ENCODE results near the gene C6orf132. TPM values are rescaled to one million over a fixed set of nuclear protein-coding genes. Genes with fewer than 3 reads are reported as not detected.

Gene C6orf132
- total RNA-seq, 2 donors from 2014 or later, result 0.26 to 0.65 TPM

DNA sequence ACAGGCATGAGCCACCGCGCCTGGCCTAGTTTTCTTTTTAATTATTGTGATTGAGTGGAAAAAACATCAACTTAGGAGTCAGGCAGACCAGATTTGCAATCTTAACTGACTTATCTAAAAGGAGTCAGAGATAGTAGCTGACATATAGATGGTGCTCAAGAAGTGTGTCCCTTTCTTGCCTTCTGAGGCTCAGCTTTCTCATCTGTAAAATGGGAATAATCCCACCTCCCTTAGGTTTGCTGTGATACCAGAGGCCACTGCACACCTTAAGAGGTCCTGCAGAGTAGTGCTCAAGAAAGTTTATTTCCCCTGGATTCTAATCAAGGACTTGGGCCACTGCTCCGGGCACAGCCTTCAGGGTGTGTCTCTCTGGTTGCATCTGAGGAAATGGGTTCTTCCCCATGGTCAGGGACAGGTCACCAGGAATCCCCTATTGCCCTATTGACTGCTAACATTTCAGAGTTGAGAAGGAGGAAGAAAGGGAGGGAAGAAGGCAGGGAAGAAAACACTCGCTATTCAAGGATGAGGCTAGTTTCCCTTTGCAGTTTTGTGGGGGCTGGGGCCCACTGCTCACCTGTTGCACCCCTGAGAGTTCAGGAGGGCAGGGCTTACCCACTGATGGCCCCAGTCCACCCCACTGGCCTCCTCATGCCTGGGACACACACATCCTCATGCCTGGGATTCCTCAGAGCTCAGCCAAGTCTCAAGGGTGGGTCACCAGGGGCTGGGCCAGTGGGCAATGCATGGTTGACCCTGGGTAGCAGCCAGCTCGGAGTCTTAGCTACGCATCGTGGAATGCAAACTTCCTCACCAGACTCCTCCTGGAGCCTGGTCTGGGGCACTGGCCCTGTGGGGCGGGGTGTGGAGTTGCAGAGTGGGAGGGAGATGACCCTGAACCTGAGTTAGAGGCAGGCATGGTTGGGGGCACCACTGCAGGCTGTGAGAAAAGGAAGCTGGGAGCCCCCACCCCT is 21.2 kb downstream of the C6orf132 start:
- ATAC-seq (replicated peaks in 1 of 2) (no peak), DNase-seq (no peak)
- Mint-ChIP-seq H3K9me3 (no peaks in the 10 kb centered on the region), H3K4me3 (no peak overlapping the region), H3K36me3 (ENCODE audit: insufficient read depth in 2 of 2) (no peaks in the 10 kb centered on the region), H3K27me3 (ENCODE audit: low read depth) (peaks cover 10% of the 10 kb centered on the region), H3K4me1 (ENCODE audit: low read depth) (no peaks in the 10 kb centered on the region), H3K27ac (no peak overlapping the region)

DNA sequence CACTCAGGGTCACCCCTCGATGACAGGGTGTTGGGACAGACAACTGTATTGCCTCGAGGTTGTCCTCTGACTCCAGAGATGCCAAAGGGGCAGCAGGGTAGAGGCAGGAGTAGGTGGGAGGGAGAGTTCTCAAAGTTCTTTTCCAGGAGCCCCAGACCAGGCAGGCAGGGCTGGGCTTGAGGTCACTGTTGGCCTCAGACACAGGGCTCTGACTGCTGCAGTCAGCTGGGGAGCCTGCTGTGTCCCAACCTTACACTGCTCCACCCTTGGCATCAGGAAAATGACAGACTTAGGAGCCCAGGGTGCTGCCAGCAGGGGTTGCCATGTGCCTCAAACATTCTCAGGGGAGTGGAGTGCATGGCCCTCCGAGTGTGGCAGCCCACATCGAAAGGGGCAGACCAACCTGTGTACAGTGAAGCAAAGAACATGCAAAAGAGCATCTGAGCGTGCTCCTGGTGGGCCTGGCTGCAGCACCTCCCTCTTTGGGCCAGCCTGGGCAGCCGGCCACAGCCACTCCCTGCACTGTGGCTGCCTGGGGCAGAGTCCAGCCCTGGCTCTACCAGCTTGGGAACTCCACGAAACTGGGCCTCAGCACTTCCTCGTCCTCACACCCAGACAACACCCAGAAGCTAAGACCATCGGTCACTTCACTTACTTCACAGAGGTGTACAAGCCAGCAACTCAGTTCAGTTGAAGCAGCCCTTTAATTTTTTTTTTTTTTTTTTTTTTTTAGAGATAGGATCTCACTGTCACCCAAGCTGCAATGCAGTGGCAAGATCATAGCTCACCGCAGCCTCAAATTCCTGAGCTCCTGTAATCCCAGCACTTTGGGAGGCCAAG is 24.0 kb downstream of the C6orf132 start:
- ATAC-seq (replicated peaks in 1 of 2) (no peak), DNase-seq (no peak)
- Mint-ChIP-seq H3K9me3 (no peaks in the 10 kb centered on the region), H3K27ac (no peak overlapping the region), H3K27me3 (ENCODE audit: low read depth) (peaks cover 10% of the 10 kb centered on the region), H3K4me1 (ENCODE audit: low read depth) (no peaks in the 10 kb centered on the region), H3K36me3 (ENCODE audit: insufficient read depth in 2 of 2) (no peaks in the 10 kb centered on the region), H3K4me3 (no peak overlapping the region)

GRCh38 chr6:42117843-42118161 is 24.6 kb downstream of the C6orf132 start:
- no peaks in the 10 kb centered on the region for H3K36me3 Mint-ChIP-seq (ENCODE audit: insufficient read depth in 2 of 2)
- ATAC-seq (replicated peaks in 1 of 2) (no peak), DNase-seq (no peak)
- H3K27ac Mint-ChIP-seq, result no peak overlapping the region
- no peak overlapping the region for H3K4me3 Mint-ChIP-seq
- H3K9me3 Mint-ChIP-seq, result no peaks in the 10 kb centered on the region
- H3K4me1 Mint-ChIP-seq (ENCODE audit: low read depth), result no peaks in the 10 kb centered on the region
- H3K27me3 Mint-ChIP-seq (ENCODE audit: low read depth), result peaks cover 10% of the 10 kb centered on the region

- no peak for ATAC-seq (replicated peaks in 1 of 2)
- Mint-ChIP-seq H3K9me3 (no peaks in the 10 kb centered on the region), H3K36me3 (ENCODE audit: insufficient read depth in 2 of 2) (no peaks in the 10 kb centered on the region), H3K27me3 (ENCODE audit: low read depth) (peaks cover 23% of the 10 kb centered on the region), H3K4me3 (no peak overlapping the region), H3K27ac (no peak overlapping the region), H3K4me1 (ENCODE audit: low read depth) (no peaks in the 10 kb centered on the region)
- DNase-seq, result no peak
These were observed 28.3 kb downstream of the C6orf132 start for GRCh38 chr6:42113936-42114636.

DNA sequence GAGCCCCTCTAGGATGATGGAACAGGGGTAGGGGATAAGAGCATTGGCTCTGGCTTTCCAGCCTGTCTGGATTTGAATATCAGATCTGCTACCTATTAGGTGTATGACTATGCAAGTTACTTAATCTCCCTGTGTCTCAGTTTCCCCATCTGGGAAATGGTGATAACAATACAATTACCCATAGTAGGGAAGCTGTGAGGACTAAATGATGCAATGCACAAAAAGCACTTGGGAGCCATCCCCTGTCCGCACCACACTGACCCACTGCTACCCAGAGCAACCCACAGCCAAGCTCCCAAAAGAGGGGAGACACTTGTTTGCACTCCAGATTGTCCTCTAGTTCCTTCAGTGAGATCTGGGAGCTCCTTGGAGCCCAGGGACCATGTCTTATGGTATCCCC is 30.1 kb downstream of the C6orf132 start:
- no peaks in the 10 kb centered on the region for H3K4me1 Mint-ChIP-seq (ENCODE audit: low read depth)
- DNase-seq, result no peak
- no peak overlapping the region for H3K4me3 Mint-ChIP-seq
- H3K36me3 Mint-ChIP-seq (ENCODE audit: insufficient read depth in 2 of 2), result no peaks in the 10 kb centered on the region
- H3K27me3 Mint-ChIP-seq (ENCODE audit: low read depth), result peaks cover 23% of the 10 kb centered on the region
- no peak for ATAC-seq (replicated peaks in 1 of 2)
- no peaks in the 10 kb centered on the region for H3K9me3 Mint-ChIP-seq
- H3K27ac Mint-ChIP-seq, result no peak overlapping the region

DNA sequence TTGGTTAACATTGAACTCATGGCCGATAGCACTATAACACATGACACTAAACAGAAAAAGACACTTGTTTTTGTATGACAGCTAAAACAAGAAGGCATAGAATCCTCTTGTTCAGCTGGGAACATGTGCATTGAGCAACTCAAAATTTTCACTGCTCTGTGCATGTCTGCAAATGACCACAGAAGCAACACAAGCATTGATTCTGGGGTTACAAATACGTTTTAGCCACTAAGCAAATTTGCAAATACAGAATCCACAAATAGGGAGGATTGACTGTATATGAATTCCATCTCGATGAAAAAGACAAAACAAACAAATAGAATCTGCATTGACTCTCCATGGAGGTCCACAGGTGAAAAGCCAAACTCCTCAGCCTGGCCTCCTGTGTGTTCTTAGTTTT is 31.7 kb downstream of the C6orf132 start:
- ATAC-seq (replicated peaks in 1 of 2) (no peak), DNase-seq (no peak)
- no peaks in the 10 kb centered on the region for H3K4me1 Mint-ChIP-seq (ENCODE audit: low read depth)

DNA sequence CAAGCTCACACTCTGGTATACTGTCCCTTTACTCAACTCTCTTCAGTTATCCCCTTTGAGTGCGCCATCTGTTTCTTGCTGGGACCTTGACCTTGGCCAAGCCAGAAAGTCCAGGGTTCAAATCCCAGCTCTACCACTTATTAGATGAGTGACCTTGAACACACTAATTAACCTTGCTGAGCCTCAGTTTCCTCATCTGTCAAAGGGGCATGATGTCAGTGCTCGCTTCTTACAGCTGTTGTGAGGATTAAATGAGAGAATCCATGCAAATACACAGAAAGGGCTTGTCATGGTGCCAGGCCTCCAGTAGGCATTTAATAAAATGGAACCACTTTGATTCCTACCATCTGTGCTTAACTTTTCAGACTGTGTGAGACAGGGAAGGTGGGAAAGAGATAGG is 34.3 kb downstream of the C6orf132 start:
- Mint-ChIP-seq H3K4me1 (ENCODE audit: low read depth) (peaks cover 10% of the 10 kb centered on the region), H3K36me3 (ENCODE audit: insufficient read depth in 2 of 2) (no peaks in the 10 kb centered on the region), H3K27me3 (ENCODE audit: low read depth) (peaks cover 12% of the 10 kb centered on the region), H3K27ac (peak overlapping the region; percentile 31), H3K9me3 (no peaks in the 10 kb centered on the region), H3K4me3 (no peak overlapping the region)
- ATAC-seq (replicated peaks in 1 of 2) (no peak), DNase-seq (no peak)

More for the DNA sequence above, 31.7 kb downstream of the C6orf132 start:
- H3K27ac Mint-ChIP-seq, result no peak overlapping the region
- H3K36me3 Mint-ChIP-seq (ENCODE audit: insufficient read depth in 2 of 2), result no peaks in the 10 kb centered on the region
- no peak overlapping the region for H3K4me3 Mint-ChIP-seq
- peaks cover 12% of the 10 kb centered on the region for H3K27me3 Mint-ChIP-seq (ENCODE audit: low read depth)
- H3K9me3 Mint-ChIP-seq, result no peaks in the 10 kb centered on the region

- peaks cover under 1% of the 10 kb centered on the region for H3K27me3 Mint-ChIP-seq (ENCODE audit: low read depth)
- H3K4me3 Mint-ChIP-seq, result no peak overlapping the region
- ATAC-seq (replicated peaks in 1 of 2), result no peak
- H3K36me3 Mint-ChIP-seq (ENCODE audit: insufficient read depth in 2 of 2), result peaks cover 0 to 2% of the 10 kb centered on the region in 2 donors
- H3K4me1 Mint-ChIP-seq (ENCODE audit: low read depth), result peaks cover 24% of the 10 kb centered on the region
- H3K9me3 Mint-ChIP-seq, result no peaks in the 10 kb centered on the region
- DNase-seq, result no peak
- H3K27ac Mint-ChIP-seq, result no peak overlapping the region
These were observed 36.1 kb downstream of the C6orf132 start for GRCh38 chr6:42106112-42107023.

DNA sequence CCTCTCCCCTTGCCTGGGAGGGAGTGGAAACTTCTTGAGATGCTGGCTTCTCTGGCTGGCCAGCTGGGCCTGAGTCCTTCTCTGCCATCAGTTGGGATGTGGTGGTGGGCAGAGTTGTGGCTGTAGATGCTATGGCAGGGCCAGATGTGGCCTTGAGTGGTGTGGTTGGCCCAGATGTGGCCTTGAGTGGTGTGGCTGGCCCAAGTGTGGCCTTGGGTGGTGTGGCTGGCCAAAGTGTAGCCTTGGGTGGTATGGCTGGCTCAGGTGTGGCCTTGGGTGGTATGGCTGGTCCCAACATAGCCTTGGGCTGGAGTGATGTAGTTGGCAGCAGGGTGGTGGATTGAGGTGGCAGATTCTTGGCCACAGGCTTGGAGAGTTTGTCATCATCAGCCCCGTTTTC is 36.7 kb downstream of the C6orf132 start:
- DNase-seq, result no peak
- Mint-ChIP-seq H3K36me3 (ENCODE audit: insufficient read depth in 2 of 2) (peaks cover 0 to 2% of the 10 kb centered on the region in 2 donors), H3K27me3 (ENCODE audit: low read depth) (no peaks in the 10 kb centered on the region), H3K27ac (no peak overlapping the region), H3K9me3 (no peaks in the 10 kb centered on the region), H3K4me3 (peak overlapping the region; percentile 12 to 86), H3K4me1 (ENCODE audit: low read depth) (peaks cover 30% of the 10 kb centered on the region)
- no peak for ATAC-seq (replicated peaks in 1 of 2)

DNA sequence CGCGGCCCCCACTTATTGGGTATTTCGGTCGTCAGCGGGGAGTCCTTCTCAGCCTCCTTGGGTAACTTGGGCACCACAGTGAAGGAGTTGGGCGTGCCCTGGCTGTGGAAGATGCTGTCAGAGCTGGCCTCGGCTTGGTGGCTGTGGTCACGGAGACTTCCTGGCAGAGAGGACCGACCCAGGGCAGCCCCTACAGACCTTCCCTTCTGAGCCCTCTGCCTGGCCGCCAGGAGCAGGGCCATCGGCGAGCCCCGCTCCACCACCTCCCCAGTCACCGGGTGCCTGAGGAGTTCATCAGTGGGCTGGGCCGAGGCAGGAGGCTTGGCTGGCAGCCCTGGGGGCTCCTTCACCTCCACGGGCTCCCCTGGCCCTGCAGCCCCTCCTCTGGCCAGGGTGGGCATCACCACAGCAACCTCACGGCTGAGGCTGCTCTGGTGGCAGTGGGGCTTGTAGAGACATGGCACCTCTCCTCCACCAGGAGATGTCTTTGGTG is 37.2 kb downstream of the C6orf132 start:
- H3K36me3 Mint-ChIP-seq (ENCODE audit: insufficient read depth in 2 of 2), result peaks cover 0 to 2% of the 10 kb centered on the region in 2 donors
- no peak overlapping the region for H3K27ac Mint-ChIP-seq
- H3K4me1 Mint-ChIP-seq (ENCODE audit: low read depth), result peaks cover 35% of the 10 kb centered on the region
- no peaks in the 10 kb centered on the region for H3K9me3 Mint-ChIP-seq
- no peaks in the 10 kb centered on the region for H3K27me3 Mint-ChIP-seq (ENCODE audit: low read depth)
- DNase-seq (peak in 1 of 2 donors; percentile 15), ATAC-seq (replicated peaks in 1 of 2) (no peak)
- H3K4me3 Mint-ChIP-seq, result peak overlapping the region; percentile 82 to 86

GRCh38 chr6:42104804-42105125 is 37.7 kb downstream of the C6orf132 start:
- Mint-ChIP-seq H3K27ac (no peak overlapping the region), H3K27me3 (ENCODE audit: low read depth) (no peaks in the 10 kb centered on the region), H3K4me3 (peak overlapping the region; percentile 82 to 86), H3K4me1 (ENCODE audit: low read depth) (peaks cover 40% of the 10 kb centered on the region), H3K9me3 (no peaks in the 10 kb centered on the region), H3K36me3 (ENCODE audit: insufficient read depth in 2 of 2) (peaks cover 0 to 2% of the 10 kb centered on the region in 2 donors)
- no peak for ATAC-seq (replicated peaks in 1 of 2)
- DNase-seq, result no peak
